Activated CD4-positive, CD25-positive, alpha-beta regulatory T cell treated with anti-CD3 and anti-CD28 coated beads, Interleukin-2, amount 50 U/mL, for 16 hours (primary cell): ENCODE results near the gene ZNF273.
"Not testable (repeated sequence)": the region's sequence is repeated elsewhere in the genome, so short reads cannot be mapped to it uniquely, and the experiment has no call there.

ENCODE experiments used
- DNase-seq: peaks from one replicate; pipeline ENCODE4 v3.0.0-alpha.2; 2020; ENCODE audit warnings: low read depth, low spot score

ZNF273 gene

GRCh38 chr7:64944667-64945502, 41.8 kb downstream of the ZNF273 start:
- not testable (repeated sequence) for DNase-seq

GRCh38 chr7:64945503-64946175, 42.6 kb downstream of the ZNF273 start:
- DNase-seq, result no peak

- no peak for DNase-seq
Measured at GRCh38 chr7:64946772-64947171, 43.7 kb downstream of the ZNF273 start.

GRCh38 chr7:64947252-64948000, 44.4 kb downstream of the ZNF273 start:
- no peak for DNase-seq

- DNase-seq, result not testable (repeated sequence)
Measured at GRCh38 chr7:64948774-64949173, 45.7 kb downstream of the ZNF273 start.

GRCh38 chr7:64950673-64951072, 47.6 kb downstream of the ZNF273 start:
- DNase-seq, result not testable (repeated sequence)

- no peak for DNase-seq
Measured at GRCh38 chr7:64951250-64951848, 48.3 kb downstream of the ZNF273 start.

- no peak for DNase-seq
Measured at GRCh38 chr7:64959072-64959747, 56.1 kb downstream of the ZNF273 start.

- no peak for DNase-seq
Measured at GRCh38 chr7:64965594-64965993, 62.5 kb downstream of the ZNF273 start.

GRCh38 chr7:64978497-64979203, 75.6 kb downstream of the ZNF273 start:
- no peak for DNase-seq
